Globus pallidus (tissue), 1 donor: Measurements from ENCODE around the gene SEC24A.
"Not testable (repeated sequence)": the region's sequence is repeated elsewhere in the genome, so short reads cannot be mapped to it uniquely, and the experiment has no call there.

ENCODE experiments used
- DNase-seq: peaks from one replicate; pipeline ENCODE4 v3.0.0-alpha.2; 2015; ENCODE audit warnings: low spot score

SEC24A gene

DNA sequence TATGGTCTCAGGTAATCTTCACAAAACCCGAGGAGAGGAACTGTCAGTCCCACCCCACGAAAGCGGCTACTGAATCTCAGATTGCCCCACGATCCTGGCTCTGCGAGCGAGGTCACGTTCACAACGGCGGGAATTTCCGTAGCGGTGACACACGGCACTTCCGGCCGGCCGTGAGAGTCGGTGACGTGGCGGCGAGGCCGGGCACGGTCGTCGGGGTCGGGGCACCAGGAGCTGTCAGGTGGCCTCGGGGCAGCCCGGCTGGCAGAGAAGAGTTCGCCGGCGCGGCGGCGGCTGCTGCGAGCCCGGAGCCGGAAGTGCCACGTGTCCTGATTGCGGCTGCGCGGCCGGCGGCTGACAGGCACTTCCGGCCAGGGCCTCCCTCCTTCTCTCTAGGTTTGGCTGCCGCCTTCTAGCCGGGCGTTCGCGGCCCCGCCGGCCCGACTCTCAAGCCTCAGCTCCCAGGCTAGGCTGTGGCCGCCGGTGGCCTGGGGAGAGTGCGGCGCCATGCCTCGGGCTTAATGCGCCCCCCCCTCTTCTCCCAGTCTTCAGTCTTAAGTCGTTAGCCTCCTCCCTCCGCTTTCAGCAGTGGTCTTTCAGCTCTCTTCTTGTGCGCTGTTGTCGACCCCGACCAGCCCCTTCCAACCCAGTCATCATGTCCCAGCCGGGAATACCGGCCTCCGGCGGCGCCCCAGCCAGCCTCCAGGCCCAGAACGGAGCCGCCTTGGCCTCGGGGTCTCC is at the start of gene SEC24A:
Gene SEC24A (plus strand): TSS at position 361 of the 738 bp plus-strand sequence. CDS start 292 bp downstream, at position 653.
- peak; percentile 80 for DNase-seq

GRCh38 chr5:134599820-134600219 is 48.8 kb upstream of the SEC24A start:
- DNase-seq: not testable (repeated sequence)

DNA sequence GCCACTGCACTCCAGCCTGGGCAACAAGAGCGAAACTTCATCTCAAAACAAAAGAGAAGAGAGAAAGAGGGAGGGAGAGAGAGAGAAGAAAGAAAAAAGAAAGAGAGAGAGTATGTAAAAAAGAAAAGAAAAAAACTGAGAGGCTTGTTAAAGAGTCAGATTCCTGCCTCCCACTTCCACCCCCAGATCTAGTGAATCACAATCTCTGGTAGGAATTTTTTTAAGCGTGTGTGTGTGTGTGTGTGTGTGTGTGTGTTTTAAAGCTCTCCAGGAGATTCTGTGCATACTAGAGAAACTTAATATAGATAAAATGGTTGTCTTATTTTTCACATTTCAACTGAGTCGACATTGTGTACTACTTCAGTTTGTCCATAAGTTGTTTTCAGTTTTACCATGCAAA is 48.0 kb upstream of the SEC24A start:
- DNase-seq: no peak

DNA sequence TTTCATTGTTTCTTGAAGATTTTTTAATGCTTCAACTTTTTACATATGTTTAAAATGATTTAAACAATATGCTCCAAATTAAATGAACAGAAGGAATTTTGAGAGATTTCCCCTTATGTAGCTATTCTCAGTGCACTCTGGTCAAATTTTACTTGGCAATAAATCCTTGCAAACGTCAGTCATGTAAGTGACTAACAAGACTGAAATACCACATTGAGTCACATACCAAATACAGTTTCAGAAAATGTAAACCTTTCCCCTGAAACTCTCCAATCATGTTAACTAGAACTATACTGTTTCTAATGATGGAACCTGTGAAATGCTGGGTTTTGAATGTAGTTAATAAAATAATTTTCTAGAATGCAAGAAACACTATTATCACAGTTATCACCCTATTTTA is 45.5 kb upstream of the SEC24A start:
- DNase-seq: no peak

- no peak for DNase-seq
These were observed 43.7 kb upstream of the SEC24A start for GRCh38 chr5:134604908-134605307.

DNA sequence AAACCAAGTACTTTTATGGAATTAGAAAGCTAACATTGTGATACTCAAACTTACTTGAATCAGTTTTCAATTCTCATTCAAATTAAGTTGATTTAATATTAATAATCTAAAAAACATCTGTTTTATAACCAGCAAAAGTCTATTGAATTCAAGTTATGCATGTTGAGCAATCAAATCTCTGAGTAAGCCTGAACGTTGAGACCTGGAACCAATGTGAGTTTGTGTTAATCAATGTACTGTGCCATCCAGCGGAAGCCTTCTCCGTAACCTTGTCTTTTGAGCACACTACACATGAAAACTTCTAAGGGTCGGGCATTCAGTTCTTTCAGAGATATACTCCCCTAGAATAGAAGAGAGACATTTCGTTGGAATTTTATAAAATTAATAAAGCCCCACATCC is 41.9 kb upstream of the SEC24A start:
- DNase-seq: no peak

- no peak for DNase-seq
These were observed 40.0 kb upstream of the SEC24A start for GRCh38 chr5:134608555-134608954.

DNA sequence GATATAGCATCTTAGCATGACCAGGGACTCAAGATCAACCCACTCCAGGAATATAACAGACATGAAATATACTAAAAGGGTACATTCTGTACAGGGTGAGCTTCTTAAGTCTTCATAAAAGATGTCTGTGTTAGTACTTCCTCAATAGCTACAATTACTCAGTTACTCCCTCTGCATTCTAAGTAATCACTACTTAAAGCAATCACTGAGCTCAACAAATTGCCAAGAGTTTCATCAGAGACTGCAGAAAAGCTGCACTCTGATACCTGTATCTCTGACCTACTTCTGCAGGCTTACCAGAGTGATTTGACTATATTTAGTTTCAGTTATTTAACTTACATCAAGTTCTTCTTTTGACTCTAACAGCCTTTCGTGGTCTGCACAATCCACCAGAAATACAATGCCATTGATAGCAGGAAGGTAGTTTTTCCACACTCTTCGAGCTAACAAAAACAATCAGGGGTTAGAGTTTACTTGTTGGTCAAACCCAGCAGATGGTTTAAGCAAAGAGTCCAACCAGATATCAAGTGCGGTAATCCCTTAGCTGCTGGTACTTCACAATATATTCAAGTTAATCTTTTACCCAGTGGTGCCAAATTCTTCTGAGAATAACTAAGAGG is 39.2 kb upstream of the SEC24A start:
- DNase-seq: no peak

GRCh38 chr5:134610725-134611124 is 37.9 kb upstream of the SEC24A start:
- no peak for DNase-seq

DNA sequence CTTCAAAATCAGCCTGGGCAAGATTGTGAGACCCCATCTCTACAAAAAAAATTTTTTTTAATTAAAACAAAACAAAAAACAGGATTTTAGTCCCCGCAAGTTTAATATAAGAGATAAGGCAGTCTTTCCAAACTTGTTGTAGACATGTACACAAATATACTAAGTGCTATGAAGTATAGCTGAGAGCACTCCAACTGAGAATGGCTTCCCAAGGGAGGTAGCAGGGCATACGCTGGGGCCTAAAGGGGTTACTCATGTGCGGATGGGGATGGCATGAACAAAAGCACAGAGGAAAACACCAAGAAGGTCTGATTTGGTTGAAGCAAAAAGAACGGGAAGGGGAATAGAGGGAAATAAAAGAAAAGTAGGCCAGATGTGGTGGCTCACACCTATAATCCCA is 37.1 kb upstream of the SEC24A start:
- no peak for DNase-seq

GRCh38 chr5:134614450-134615085 is 34.0 kb upstream of the SEC24A start:
- DNase-seq: no peak

- no peak for DNase-seq
These were observed 28.0 kb upstream of the SEC24A start for GRCh38 chr5:134620634-134621033.

- DNase-seq: no peak
These were observed 23.0 kb upstream of the SEC24A start for GRCh38 chr5:134625559-134625958.

DNA sequence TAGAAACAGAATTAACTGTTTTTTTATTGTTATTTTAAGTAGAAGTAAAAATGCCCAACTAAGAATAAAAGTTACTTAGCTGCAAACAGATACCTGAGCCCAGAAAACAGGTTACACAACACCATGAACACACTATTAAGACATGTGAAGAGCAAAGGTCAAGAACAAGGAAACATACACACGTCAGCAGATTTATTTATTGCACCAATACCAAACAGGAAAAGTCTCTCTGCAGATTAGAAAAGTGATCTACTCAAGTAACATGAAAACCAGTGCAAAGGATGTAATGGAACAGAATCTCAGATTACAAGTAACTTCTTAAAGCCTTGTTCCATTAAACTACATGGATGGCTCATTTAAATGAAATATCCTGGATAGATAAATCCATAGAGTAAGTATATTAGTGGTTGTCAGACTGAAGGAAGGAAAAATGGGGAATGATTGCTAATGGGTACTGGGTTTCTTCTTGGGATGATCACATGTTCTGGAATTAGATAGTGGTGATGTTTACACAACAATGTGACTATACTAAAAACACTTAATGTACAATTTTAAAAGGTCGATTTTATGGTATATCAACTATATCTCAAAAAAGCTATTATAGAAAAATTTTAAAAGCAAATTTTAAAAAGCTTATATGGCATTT is 22.1 kb upstream of the SEC24A start:
- no peak for DNase-seq

- DNase-seq: no peak
These were observed 14.4 kb upstream of the SEC24A start for GRCh38 chr5:134634227-134634626.

GRCh38 chr5:134635366-134635765 is 13.2 kb upstream of the SEC24A start:
- not testable (repeated sequence) for DNase-seq

GRCh38 chr5:134637116-134637721 is 11.4 kb upstream of the SEC24A start:
- DNase-seq: no peak

DNA sequence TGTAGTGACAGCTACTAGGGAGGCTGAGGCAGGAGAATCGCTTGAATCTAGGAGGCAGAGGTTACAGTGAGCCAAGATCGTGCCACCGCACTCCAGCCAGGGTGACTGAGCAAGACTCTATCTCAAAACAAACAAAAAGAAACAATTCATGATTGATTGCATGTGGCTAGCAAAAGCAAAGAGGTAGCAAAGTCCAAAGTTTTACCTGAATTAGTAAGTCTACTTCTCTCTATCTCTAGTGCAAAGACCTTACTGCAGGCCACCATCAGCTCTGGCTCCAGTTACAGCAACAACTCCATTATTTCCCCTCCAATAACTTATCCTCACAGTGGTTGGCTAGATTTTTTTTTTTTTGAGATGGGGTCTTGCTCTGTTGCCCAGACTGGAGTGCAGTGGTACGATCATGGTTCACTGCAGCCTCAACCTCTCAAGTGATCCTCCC is 9.8 kb upstream of the SEC24A start:
- DNase-seq: no peak

DNA sequence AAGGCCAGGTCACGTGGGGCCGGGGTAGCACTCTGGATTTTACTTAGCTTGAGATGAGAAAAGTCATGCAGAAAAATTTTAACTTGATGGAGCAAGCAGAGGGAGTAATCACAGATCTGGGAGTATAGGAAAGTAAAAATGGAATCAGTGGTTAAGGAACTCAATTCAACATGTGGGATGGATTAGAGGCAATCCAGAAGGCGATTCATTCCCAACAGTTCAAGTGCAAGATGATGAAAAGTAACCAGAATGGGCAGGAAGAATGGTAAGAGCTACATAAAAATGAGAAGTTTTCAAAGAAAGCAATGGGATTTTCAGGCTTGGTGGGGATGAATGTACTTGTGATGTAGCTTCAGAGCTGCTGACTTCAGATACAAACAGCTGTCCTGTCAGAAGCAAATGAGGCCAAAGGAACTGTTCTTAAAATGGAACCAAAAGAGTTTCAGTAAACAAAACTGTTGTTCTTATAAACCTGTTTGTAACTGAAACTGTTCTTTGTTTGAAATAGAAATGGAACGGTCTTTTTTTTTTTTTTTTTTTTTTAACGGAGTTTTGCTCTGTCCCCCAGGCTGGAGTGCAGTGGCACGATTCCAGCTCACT is 5.6 kb upstream of the SEC24A start:
- no peak for DNase-seq

DNA sequence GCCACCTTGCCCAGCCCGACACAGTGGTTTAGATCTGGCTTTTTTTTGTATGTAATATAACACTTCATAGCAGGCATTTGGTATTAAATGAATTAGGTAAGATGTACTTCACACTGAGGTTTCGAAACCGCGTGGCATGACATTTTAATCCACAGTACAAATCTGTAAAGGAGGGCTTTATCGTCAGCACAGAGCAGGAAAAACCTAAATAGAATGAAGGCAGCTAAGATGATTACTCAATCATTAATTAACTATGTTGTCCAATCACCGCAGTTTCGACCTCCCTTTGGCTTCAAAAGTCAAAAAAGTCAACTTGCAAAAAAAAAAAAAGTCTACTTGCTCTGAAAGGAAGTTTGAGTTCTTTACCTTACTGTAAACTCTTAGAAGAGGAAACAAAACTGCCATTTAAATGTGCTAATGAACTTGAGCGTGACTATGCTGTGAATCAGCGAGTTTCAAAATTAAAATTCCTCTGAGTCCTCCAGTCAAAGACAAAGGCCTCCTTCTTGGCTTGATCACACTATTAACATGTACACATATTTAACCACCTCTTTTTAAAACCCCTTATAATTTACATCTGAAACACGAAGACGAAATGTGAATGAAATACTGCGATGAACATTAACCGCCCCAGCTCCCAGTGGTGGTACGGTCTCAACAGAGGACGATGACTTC is 698 bp upstream of the SEC24A start:
- DNase-seq: peak; percentile 29

DNA sequence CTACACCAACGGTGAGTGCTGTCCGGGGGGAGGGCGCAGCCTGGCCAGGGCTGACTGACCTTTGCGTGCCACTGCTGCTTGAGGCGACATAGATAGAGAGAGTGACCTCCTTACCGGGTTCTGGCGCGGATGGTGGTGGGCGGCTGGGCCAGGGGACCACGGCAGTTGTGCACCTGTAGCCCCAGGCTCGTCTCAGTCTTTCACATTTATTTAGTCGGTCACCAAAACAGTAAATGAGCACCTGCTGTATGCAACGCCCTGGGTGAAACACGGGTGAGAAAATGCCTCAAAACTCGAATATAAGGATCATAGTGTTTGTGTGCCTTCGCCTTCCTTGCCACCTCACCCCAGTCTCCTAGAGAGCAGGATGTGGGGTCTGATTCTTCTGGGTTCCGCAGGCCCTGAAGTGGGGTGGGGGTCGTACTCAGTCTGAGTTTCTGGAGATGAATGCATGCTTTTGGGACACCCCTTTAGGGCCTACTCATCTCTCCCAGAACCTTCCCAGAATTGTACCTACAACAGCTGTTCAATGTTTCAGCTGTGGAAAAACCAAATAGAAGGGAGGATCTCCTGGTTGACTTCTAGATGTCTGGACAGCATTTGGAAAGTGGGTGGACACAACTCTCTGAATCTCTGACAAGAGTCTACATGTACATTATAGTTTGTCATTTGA is 714 bp downstream of the SEC24A start:
- peak; percentile 1 for DNase-seq
